H9 (cell line): ENCODE data around the gene TRIO. TPM values are rescaled to one million over a fixed set of nuclear protein-coding genes. Genes with fewer than 3 reads are reported as not detected.

Experiments used
- DNase-seq: peaks from one replicate; pipeline ENCODE4 v3.0.0-alpha.2; 2017
- H2AFZ ChIP-seq: one replicate; pipeline ENCODE4 v1.6.1; 2013; ENCODE audit warnings: mild to moderate bottlenecking, low read length, control low read depth, moderate library complexity
- H2AK5ac ChIP-seq: 2 replicates; pipeline ENCODE4 v1.6.1; 2013; ENCODE audit warnings: low read length, control low read depth, mixed read lengths; ENCODE audit not compliant: insufficient read length
- H2BK120ac ChIP-seq: one replicate; pipeline ENCODE4 v1.6.1; 2013; ENCODE audit warnings: low read depth, mild to moderate bottlenecking, low read length, control low read depth, inconsistent platforms; ENCODE audit not compliant: poor library complexity, severe bottlenecking
- H2BK12ac ChIP-seq: 2 replicates; pipeline ENCODE4 v1.6.1; 2013; ENCODE audit warnings: low read length, control low read depth, mixed read lengths, low read depth; ENCODE audit not compliant: insufficient read length
- H2BK15ac ChIP-seq: 2 replicates; pipeline ENCODE4 v1.6.1; 2013; ENCODE audit warnings: low read depth, low read length, control low read depth
- H2BK20ac ChIP-seq: one replicate; pipeline ENCODE4 v1.6.1; 2013; ENCODE audit warnings: low read depth, mild to moderate bottlenecking, low read length, control low read depth, inconsistent platforms; ENCODE audit not compliant: poor library complexity, severe bottlenecking
- H2BK5ac ChIP-seq: 2 replicates; pipeline ENCODE4 v1.6.1; 2013; ENCODE audit warnings: low read length, control low read depth, mixed read lengths; ENCODE audit not compliant: insufficient read length
- H3K14ac ChIP-seq: 2 replicates; pipeline ENCODE4 v1.6.1; 2013; ENCODE audit warnings: low read length, control low read depth; ENCODE audit not compliant: insufficient read depth
- H3K18ac ChIP-seq: 2 replicates; pipeline ENCODE4 v1.6.1; 2013; ENCODE audit warnings: low read depth, mild to moderate bottlenecking, mixed read lengths, low read length, control low read depth; ENCODE audit not compliant: insufficient read length
- H3K23ac ChIP-seq: 2 replicates; pipeline ENCODE4 v1.6.1; 2013; ENCODE audit warnings: low read length, control low read depth, mixed read lengths, low read depth; ENCODE audit not compliant: insufficient read length
- H3K23me2 ChIP-seq: 2 replicates; pipeline ENCODE4 v1.6.1; 2013; ENCODE audit warnings: low read depth, mild to moderate bottlenecking, mixed read lengths, low read length, control low read depth; ENCODE audit not compliant: insufficient read length, poor library complexity, severe bottlenecking
- H3K27ac ChIP-seq: 2 replicates; pipeline ENCODE4 v1.5.1; 2013; ENCODE audit warnings: low read length, control low read depth, mixed read lengths, low read depth; ENCODE audit not compliant: insufficient read length
- H3K27me3 ChIP-seq: 2 replicates; pipeline ENCODE4 v1.6.1; 2013; ENCODE audit warnings: low read length, control low read depth, inconsistent platforms; ENCODE audit not compliant: insufficient read depth
- H3K4ac ChIP-seq: 2 replicates; pipeline ENCODE4 v1.6.1; 2013; ENCODE audit warnings: low read depth, mild to moderate bottlenecking, control low read depth, inconsistent platforms, low read length, moderate library complexity
- H3K4me1 ChIP-seq: 2 replicates; pipeline ENCODE4 v1.6.1; 2013; ENCODE audit warnings: low read length, control low read depth, inconsistent platforms; ENCODE audit not compliant: insufficient read depth
- H3K4me2 ChIP-seq: 2 replicates; pipeline ENCODE4 v1.6.1; 2013; ENCODE audit warnings: low read length, control low read depth, mixed read lengths; ENCODE audit not compliant: insufficient read length, insufficient read depth
- H3K56ac ChIP-seq: 2 replicates; pipeline ENCODE4 v1.6.1; 2013; ENCODE audit warnings: low read depth, mild to moderate bottlenecking, mixed read lengths, low read length, control low read depth; ENCODE audit not compliant: insufficient read length
- H3K79me1 ChIP-seq: 2 replicates; pipeline ENCODE4 v1.6.1; 2013; ENCODE audit warnings: low read depth, mild to moderate bottlenecking, moderate library complexity, low read length, control low read depth, inconsistent platforms; ENCODE audit not compliant: insufficient read depth, poor library complexity, severe bottlenecking
- H3K79me2 ChIP-seq: 2 replicates; pipeline ENCODE4 v1.6.1; 2013; ENCODE audit warnings: low read length, control low read depth, inconsistent platforms; ENCODE audit not compliant: insufficient read depth
- H3K9ac ChIP-seq: 2 replicates; pipeline ENCODE4 v1.6.1; 2013; ENCODE audit warnings: low read length, control low read depth, mixed read lengths; ENCODE audit not compliant: insufficient read length; ENCODE audit errors: extremely low read depth
- H3K9me3 ChIP-seq: one replicate; pipeline ENCODE4 v1.6.1; 2013; ENCODE audit warnings: low read depth, low read length, inconsistent platforms; ENCODE audit not compliant: control insufficient read depth
- H3T11ph ChIP-seq: one replicate; pipeline ENCODE4 v1.6.1; 2013; ENCODE audit warnings: mild to moderate bottlenecking, low read length, control low read depth, inconsistent platforms
- H4K20me1 ChIP-seq: one replicate; pipeline ENCODE4 v1.6.1; 2013; ENCODE audit not compliant: control insufficient read depth, insufficient read length, insufficient read depth
- H4K5ac ChIP-seq: 2 replicates; pipeline ENCODE4 v1.6.1; 2013; ENCODE audit warnings: low read depth, mild to moderate bottlenecking, mixed read lengths, low read length, control low read depth; ENCODE audit not compliant: insufficient read length
- H4K8ac ChIP-seq: replicated peaks from 2 replicates; pipeline ENCODE4 v1.6.1; 2013; ENCODE audit warnings: low read length, control low read depth, mixed read lengths, low read depth; ENCODE audit not compliant: insufficient read length
- H4K91ac ChIP-seq: 2 replicates; pipeline ENCODE4 v1.6.1; 2013; ENCODE audit warnings: low read depth, mild to moderate bottlenecking, moderate library complexity, mixed read lengths, low read length, control low read depth; ENCODE audit not compliant: insufficient read length
- H3K27ac Mint-ChIP-seq, 3 experiments: 2 replicates in 2 of 3; 3 replicates in 1 of 3; pipeline ENCODE4 v1.8.0; 2020 to 2021; ENCODE audit warnings: mixed read lengths in 3 of 3, mild to moderate bottlenecking in 1 of 3, moderate library complexity in 1 of 3
- H3K27me3 Mint-ChIP-seq: 2 replicates; pipeline ENCODE4 v1.8.0; 2021; ENCODE audit warnings: low read depth, mild to moderate bottlenecking, moderate library complexity, mixed read lengths
- H3K36me3 Mint-ChIP-seq, 3 experiments: 2 replicates in 2 of 3; 3 replicates in 1 of 3; pipeline ENCODE4 v1.8.0; 2020 to 2021; ENCODE audit warnings: low read depth in 3 of 3, mixed read lengths in 3 of 3; ENCODE audit not compliant: insufficient read depth in 1 of 3
- H3K4me1 Mint-ChIP-seq, 2 experiments: 2 replicates each; pipeline ENCODE4 v1.8.0; 2020; ENCODE audit warnings: mixed read lengths in 2 of 2
- H3K4me3 Mint-ChIP-seq, 2 experiments: 2 replicates in 1 of 2; 3 replicates in 1 of 2; pipeline ENCODE4 v1.8.0; 2020 to 2021; ENCODE audit warnings: mild to moderate bottlenecking in 2 of 2, mixed read lengths in 2 of 2, moderate library complexity in 1 of 2
- H3K9me3 Mint-ChIP-seq, 2 experiments: 2 replicates in 1 of 2; 3 replicates in 1 of 2; pipeline ENCODE4 v1.8.0; 2020; ENCODE audit warnings: mild to moderate bottlenecking in 2 of 2, mixed read lengths in 2 of 2, moderate library complexity in 1 of 2
- WGBS: extraction: QIAGEN DNeasy Blood & Tissue Kit; methylation state at CpG from one replicate; pipeline ENCODE4 v1.1.7; 2013; ENCODE audit warnings: missing lambda C conversion rate, low lambda C conversion rate, mixed read lengths; ENCODE audit not compliant: insufficient read length; ENCODE audit errors: extremely low coverage; 5-methylcytosine and 5-hydroxymethylcytosine counted together
- total RNA-seq: library from RNA; stranded (reverse); gene quantifications from 2 replicates; pipeline ENCODE4 v1.2.1, GENCODE V29; 2021
- TF ChIP-seq, protein P1 (sequence below): fragments of 200-600 bp; sonication (generic); conservative IDR thresholded peaks from 3 replicates; pipeline ENCODE4 v1.8.0; 2021; ENCODE audit warnings: antibody characterized with exemption, mild to moderate bottlenecking

The TRIO gene
- total RNA-seq, 1 experiment from 2014 or later, result 87.8 TPM

GRCh38 chr5:14221732-14222131 is 78.6 kb downstream of the TRIO start:
- no peak overlapping the region for H2AFZ ChIP-seq
- TF ChIP-seq, protein P1, sequence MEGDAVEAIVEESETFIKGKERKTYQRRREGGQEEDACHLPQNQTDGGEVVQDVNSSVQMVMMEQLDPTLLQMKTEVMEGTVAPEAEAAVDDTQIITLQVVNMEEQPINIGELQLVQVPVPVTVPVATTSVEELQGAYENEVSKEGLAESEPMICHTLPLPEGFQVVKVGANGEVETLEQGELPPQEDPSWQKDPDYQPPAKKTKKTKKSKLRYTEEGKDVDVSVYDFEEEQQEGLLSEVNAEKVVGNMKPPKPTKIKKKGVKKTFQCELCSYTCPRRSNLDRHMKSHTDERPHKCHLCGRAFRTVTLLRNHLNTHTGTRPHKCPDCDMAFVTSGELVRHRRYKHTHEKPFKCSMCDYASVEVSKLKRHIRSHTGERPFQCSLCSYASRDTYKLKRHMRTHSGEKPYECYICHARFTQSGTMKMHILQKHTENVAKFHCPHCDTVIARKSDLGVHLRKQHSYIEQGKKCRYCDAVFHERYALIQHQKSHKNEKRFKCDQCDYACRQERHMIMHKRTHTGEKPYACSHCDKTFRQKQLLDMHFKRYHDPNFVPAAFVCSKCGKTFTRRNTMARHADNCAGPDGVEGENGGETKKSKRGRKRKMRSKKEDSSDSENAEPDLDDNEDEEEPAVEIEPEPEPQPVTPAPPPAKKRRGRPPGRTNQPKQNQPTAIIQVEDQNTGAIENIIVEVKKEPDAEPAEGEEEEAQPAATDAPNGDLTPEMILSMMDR, result no peak
- no peak overlapping the region for H2BK20ac ChIP-seq
- WGBS, result no CpG with 5 or more reads among the region's 6 CpGs
- no peak for DNase-seq
- no peaks in the 10 kb centered on the region for H3K9me3 ChIP-seq
- no peak overlapping the region for H2BK15ac ChIP-seq
- no peak overlapping the region for H3K9ac ChIP-seq
- no peak overlapping the region for H4K5ac ChIP-seq
- H3K27me3 ChIP-seq, result no peaks in the 10 kb centered on the region
- H3K4me1 ChIP-seq, result peaks cover 22% of the 10 kb centered on the region
- peaks cover 28% of the 10 kb centered on the region; the same call in 1 of the 2 replicates for H3K79me2 ChIP-seq
- H3K56ac ChIP-seq, result no peak overlapping the region
- H2BK12ac ChIP-seq, result no peak overlapping the region
- peaks cover 74 to 79% of the 10 kb centered on the region in 2 experiments for H3K4me1 Mint-ChIP-seq
- H2BK120ac ChIP-seq, result no peak overlapping the region
- no peak overlapping the region for H3T11ph ChIP-seq
- no peak overlapping the region for H3K27ac ChIP-seq
- no peak overlapping the region for H4K91ac ChIP-seq
- no peak overlapping the region for H2AK5ac ChIP-seq
- H3K36me3 Mint-ChIP-seq, result peaks cover 0 to 4% (median 0%) of the 10 kb centered on the region in 3 experiments; a peak in 2 of 7 replicates
- peaks cover 2% of the 10 kb centered on the region for H3K79me1 ChIP-seq
- H3K4me2 ChIP-seq, result no peak overlapping the region
- no peaks in the 10 kb centered on the region for H3K27me3 Mint-ChIP-seq
- H3K4ac ChIP-seq, result no peak overlapping the region
- H3K27ac Mint-ChIP-seq, result no peak overlapping the region; a peak in 1 of 7 replicates
- no peak overlapping the region for H3K14ac ChIP-seq
- no peak overlapping the region for H2BK5ac ChIP-seq
- H4K20me1 ChIP-seq, result no peaks in the 10 kb centered on the region
- H4K8ac ChIP-seq, result no peak overlapping the region
- H3K9me3 Mint-ChIP-seq, result no peaks in the 10 kb centered on the region
- H3K23ac ChIP-seq, result no peak overlapping the region
- H3K4me3 Mint-ChIP-seq, result no peak overlapping the region
- no peaks in the 10 kb centered on the region for H3K23me2 ChIP-seq
- H3K18ac ChIP-seq, result no peak overlapping the region
